ENCODE data around the gene DENND1A. TPM values are rescaled to one million over a fixed set of nuclear protein-coding genes. Genes with fewer than 3 reads are reported as not detected.

DENND1A gene
- total and polyA plus RNA-seq, 4 donors: 7.9 to 22.0 (median 13.9) TPM

DNA sequence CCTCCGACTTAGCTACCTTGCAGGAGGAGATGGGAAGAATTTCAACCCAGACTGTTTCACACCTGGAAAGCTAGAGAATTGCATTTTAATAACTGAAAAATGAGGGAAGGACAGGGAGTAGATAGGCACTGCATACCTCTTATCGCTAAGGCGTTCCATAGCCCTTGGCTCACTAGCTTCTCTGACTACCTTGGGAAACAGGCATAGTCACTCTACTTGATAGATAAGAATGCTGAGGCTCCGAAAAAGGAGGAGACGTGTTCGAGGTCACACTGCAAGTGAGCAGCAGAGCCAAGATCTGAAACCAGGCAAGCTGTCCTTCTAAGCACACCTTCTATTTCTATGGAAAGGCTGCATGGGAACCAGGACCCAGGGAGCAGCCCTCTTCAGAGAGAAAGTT lies 405.1 kb downstream of the DENND1A start:
- H3K4me1 ChIP-seq (ENCODE audit: control insufficient read depth in 4 of 4, insufficient read depth in 4 of 4, low read length in 3 of 4): peaks cover 0 to 12% (median 2%) of the 10 kb centered on the region in 4 donors
- no peaks in the 10 kb centered on the region for H3K9me3 ChIP-seq (ENCODE audit: control insufficient read depth in 4 of 4, low read length in 3 of 4)
- no peaks in the 10 kb centered on the region for H3K27me3 ChIP-seq (ENCODE audit: control insufficient read depth in 4 of 4, insufficient read depth in 4 of 4, low read length in 3 of 4)
- TF ChIP-seq ATF3 (IDR thresholded peaks at IDR 0.05) (no peak), SP1 (IDR thresholded peaks at IDR 0.05) (no peak), NR2F2 (IDR thresholded peaks at IDR 0.05) (no peak), RXRA (IDR thresholded peaks at IDR 0.05) (no peak), HNF4G (IDR thresholded peaks at IDR 0.05) (no peak), CTCF (IDR thresholded peaks at IDR 0.05; ENCODE audit: low read depth, low read length, missing input control) (no peak), RAD21 (IDR thresholded peaks at IDR 0.05) (no peak), HNF4A (conservative IDR thresholded peaks at IDR 0.05) (no peak), REST (IDR thresholded peaks at IDR 0.05) (no peak), GABPA (IDR thresholded peaks at IDR 0.05 in 1 of 2, conservative IDR thresholded peaks at IDR 0.05 in 1 of 2) (no peak), FOXA2 (IDR thresholded peaks at IDR 0.05) (no peak), JUND (IDR thresholded peaks at IDR 0.05) (no peak), TAF1 (conservative IDR thresholded peaks at IDR 0.05) (no peak), EGR1 (IDR thresholded peaks at IDR 0.05; ENCODE audit: low read depth in 2 of 2) (no peak), YY1 (IDR thresholded peaks at IDR 0.05) (no peak), FOXA1 (IDR thresholded peaks at IDR 0.05) (no peak)
- TF ChIP-seq, protein P1, sequence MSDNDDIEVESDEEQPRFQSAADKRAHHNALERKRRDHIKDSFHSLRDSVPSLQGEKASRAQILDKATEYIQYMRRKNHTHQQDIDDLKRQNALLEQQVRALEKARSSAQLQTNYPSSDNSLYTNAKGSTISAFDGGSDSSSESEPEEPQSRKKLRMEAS (IDR thresholded peaks at IDR 0.05): no peak
- TF ChIP-seq, protein P2, sequence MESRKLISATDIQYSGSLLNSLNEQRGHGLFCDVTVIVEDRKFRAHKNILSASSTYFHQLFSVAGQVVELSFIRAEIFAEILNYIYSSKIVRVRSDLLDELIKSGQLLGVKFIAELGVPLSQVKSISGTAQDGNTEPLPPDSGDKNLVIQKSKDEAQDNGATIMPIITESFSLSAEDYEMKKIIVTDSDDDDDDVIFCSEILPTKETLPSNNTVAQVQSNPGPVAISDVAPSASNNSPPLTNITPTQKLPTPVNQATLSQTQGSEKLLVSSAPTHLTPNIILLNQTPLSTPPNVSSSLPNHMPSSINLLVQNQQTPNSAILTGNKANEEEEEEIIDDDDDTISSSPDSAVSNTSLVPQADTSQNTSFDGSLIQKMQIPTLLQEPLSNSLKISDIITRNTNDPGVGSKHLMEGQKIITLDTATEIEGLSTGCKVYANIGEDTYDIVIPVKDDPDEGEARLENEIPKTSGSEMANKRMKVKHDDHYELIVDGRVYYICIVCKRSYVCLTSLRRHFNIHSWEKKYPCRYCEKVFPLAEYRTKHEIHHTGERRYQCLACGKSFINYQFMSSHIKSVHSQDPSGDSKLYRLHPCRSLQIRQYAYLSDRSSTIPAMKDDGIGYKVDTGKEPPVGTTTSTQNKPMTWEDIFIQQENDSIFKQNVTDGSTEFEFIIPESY (IDR thresholded peaks at IDR 0.05): no peak
- WGBS: 91% methylated on average over 6 of the region's 6 CpGs
- H3K4me3 ChIP-seq (ENCODE audit: low read depth in 1 of 3, low read length in 3 of 3): no peak overlapping the region
- H3K9ac ChIP-seq (ENCODE audit: low read depth in 1 of 2, low read length in 2 of 2): no peak overlapping the region
- H3K27ac ChIP-seq (ENCODE audit: low read depth in 1 of 2, low read length in 2 of 2): no peak overlapping the region
- H3K36me3 ChIP-seq (ENCODE audit: control insufficient read depth in 4 of 4, insufficient read depth in 3 of 4, low read depth in 1 of 4, low read length in 3 of 4): peaks cover 0 to 4% (median 0%) of the 10 kb centered on the region in 4 donors
- DNase-seq (ENCODE audit: low spot score): no peak
